ENCODE measurements around the gene TMEM139.
A peak's percentile ranks its signal among the peaks of the same experiment; 100 is the strongest.
"Not testable (repeated sequence)": the region's sequence is repeated elsewhere in the genome, so short reads cannot be mapped to it uniquely, and the experiment has no call there.

The TMEM139 gene

DNA sequence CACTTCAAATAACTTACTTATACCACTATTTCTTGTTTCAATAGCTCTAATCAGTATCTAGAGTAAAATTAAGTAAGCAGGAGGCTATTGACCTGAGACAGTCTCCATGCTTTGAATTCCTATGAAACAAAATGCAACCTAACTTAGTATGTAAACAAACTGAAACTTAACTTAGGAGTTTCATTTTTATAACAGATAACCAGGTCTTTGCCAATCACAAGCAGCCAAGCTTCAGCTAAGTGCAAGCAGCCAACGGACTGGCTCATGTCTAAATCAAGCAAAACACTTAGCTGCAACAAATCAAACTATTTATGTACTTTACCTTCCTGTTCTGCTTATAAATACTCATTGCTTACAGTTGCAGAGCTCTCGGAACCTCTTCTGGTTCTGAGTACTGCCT, 25.9 kb upstream of the TMEM139 start:
- DNase-seq (ENCODE audit: low read depth) = no peak

DNA sequence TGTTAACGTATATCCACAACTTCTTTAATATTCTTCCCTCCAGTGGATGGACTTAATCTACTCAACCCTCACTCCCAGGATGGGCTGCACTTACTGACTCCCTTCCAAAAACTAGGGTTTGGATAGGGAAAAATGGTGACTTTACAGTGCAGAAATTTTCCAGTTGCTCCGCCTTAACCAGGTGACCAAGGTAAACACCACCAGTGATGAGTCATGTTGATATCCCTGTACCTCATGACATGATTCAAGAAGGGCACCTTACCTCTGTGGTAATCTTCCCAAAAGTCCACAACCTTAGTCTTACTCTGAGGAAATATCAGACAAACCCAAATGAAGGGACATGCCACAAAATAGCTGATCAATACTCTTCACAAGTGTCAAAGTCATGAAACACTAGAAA, 25.0 kb upstream of the TMEM139 start:
- no peak for DNase-seq (ENCODE audit: low read depth)

DNA sequence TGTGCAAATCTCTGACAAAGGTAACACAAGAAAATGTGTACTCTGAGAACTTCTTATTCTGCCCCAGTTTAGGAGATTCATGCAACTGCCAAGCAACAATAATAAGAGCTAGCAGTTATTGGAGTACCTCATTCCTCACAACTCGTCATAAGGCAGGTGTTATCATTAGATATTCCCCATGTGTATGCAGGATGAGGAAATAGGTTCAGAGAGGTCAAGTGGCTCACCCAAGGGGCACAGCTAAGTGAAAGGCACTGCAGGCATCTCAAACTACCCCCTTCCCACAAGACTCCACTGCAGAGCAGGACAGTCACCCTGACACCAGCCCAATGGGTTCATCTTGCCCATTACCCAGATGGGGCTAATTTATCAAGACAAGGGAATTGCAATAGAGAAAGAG, 22.9 kb upstream of the TMEM139 start:
- DNase-seq (ENCODE audit: low read depth) = no peak

DNA sequence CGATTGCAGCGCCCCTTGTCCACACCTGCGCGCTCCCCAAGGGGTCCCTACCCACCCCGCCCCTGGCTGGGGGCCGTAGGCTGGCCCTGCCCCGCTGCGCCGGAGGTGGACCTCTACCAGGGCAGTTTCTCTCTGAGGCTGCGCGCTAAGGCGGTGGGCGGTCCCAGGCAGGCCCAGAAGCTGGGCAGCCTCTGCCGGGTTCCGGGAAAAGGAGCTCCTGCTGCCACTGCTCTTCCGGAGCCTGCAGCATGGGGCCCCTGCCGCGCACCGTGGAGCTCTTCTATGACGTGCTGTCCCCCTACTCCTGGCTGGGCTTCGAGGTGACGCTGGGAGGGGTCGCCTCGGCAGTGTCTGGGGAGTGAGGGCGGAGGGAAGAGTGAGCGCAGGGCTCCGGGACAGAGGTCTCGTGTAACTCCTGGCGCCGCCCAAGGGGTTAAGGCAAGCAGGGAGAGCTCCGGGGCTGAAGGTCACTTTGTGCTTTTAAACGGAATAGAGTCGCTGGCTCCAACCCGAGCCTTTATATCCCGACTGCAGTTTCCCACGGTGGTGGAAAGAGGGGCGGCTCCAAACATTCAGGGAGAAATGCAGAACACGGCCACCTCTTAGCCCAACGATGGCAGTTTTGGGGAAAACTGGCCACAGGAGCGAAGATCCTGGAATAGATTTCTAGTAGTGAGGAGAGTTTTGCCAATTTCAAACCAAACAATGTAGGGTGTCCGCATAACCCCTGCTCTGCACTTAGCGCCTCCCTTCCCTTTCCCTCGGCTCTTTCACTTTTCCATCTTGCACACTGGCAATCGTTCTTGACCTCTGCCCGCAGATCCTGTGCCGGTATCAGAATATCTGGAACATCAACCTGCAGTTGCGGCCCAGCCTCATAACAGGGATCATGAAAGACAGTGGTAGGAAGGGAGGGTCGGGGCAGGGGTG, 21.2 kb upstream of the TMEM139 start, which contains the start of gene GSTK1:
TSS of gene GSTK1 (plus strand) at position 176 of the 930 bp plus-strand sequence. CDS start at position 249, 73 bp downstream.
- DNase-seq (ENCODE audit: low read depth) = no peak

DNA sequence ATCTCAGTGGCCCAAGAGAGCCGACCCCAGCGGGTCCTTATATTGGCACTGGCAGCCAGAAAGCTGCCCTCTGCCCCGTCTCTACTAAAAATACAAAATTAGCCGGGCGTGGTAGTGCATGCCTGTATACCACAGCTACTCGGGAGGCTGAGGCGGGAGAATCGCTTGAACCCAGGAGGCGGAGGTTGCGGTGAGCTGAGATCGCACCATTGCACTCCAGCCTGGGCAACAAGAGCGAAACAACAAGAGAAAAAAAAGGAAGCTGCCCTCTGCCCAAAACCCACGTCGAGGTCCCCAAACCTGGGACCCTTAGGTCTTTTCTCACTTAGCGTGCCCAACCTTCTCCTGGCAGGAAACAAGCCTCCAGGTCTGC, 20.6 kb upstream of the TMEM139 start:
- not testable (repeated sequence) for DNase-seq (ENCODE audit: low read depth)

DNA sequence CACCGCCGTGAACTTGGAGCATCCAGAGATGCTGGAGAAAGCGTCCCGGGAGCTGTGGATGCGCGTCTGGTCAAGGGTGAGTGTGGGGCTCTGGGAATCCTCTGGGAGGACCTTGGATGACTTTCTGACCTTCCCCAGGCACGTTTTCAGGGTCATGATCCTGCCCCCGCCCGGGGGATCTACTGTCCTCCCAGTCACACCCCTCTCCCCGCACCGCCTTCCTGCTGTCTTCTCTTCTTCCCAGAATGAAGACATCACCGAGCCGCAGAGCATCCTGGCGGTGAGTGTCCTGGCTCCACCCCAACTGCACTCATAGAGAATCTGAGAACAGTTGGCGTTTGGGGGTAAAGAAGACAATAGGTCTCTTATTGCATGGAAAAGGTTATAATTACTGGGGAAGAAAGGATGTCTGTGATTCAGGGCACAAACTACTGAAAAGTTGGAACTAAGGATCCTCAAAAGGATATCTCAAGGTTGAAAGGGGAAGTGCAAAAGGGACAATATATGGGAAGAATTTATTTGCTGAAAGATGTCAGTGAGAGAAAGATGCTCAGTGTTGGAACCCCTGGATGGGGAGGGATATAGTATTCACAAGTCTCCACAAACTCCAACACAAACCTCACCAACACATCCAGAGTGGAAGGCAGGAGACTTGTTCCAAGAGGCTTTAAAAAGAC, 19.6 kb upstream of the TMEM139 start:
- DNase-seq (ENCODE audit: low read depth) = no peak

DNA sequence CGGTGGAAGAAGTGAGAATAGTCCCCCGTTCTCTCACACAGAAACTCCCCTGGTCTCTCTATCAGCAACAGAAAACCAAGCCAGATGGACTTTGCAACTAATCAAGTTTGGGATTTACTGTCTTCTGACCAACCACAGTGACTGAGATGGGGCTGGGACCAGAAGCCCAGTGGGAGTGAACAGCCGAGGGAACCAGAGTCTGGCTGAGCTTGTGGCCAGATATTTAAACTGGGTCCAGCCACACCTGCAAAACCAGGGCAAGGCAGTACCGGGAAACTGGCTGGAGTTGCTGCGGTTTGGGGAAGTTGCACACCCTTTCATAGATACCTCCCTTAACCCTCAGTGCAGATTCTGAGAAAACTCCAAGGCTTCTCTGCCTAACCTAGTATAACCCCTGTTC, 15.5 kb upstream of the TMEM139 start:
- DNase-seq (ENCODE audit: low read depth) = no peak

DNA sequence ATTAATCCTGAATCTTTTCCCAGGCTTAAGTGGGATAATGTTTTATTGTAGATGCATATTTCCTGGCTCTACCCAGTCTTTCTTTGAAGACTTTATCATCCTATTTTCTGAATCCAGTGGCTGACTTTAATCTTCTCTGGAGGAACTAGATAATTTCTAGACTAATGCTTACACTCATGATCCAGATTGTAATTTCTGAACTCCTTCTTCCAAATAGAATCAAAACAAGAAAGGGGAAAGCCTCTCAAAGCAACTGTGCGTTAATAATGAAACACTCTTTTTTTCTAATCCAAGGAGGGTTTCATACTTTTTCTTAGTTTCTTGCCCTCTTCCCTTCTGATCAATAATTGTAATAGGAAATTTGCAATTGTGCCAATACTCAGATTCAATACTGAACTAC, 13.5 kb upstream of the TMEM139 start:
- DNase-seq (ENCODE audit: low read depth) = no peak

DNA sequence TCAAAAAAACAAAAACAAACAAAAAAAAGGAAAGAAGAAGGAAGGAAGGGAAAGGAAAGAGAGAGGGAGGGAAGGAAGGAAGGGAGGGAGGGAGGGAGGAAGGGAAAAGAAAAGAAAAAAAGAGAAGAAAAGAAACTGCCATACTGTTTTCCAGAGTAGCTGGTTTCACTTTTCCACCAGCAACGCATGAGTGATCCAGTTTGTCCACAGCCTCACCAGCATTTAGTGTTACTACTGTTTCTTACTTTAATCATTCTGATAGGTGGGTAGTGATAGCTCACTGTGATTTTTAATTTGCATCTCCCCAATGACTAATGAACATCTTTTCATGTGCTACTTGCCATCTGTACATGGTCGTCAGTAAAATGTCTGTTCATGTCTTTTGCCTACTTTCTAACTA, 11.9 kb upstream of the TMEM139 start:
- DNase-seq (ENCODE audit: low read depth) = no peak

DNA sequence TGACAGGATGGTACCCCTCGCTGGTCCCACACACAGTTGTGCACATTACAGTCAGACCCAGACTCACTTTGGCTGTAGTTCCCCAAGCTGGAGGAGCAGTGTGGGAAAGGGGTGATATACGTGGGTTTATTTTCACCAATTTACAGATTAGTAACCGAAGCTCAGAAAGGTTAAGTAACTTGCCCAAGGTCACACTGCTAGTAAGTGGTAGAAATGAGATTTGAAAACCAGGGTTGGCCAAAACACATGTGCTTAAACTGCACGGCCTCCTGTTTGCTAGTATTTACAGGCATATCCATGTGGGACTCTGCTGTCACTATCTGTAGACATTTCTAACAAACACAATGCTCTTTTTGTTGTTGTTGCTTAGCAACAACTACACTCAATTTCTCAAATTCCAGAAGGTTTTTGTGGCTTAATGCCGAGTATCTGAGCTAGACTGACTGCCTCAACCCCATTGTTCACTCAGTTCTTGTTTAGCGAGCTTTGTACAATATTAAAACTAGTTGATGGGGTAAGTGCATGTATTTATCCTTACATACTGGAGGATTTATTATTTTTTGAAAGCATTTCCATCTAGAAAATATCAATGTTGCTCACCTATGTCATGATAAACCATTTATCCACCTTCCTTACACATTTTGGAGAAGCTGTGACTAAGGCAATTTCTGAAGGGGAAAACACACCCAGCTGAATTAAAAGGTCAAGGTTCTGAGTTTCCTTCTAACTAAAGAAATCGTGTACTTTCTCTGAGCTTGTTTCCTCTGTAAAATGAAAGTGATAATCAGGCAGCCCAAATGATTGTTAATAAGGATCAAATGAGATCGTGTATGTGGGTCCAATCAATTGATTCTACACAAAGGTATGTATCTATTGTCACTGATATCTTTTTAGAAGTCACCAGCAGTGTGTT, 5.3 kb upstream of the TMEM139 start:
- no peak for DNase-seq (ENCODE audit: low read depth)

DNA sequence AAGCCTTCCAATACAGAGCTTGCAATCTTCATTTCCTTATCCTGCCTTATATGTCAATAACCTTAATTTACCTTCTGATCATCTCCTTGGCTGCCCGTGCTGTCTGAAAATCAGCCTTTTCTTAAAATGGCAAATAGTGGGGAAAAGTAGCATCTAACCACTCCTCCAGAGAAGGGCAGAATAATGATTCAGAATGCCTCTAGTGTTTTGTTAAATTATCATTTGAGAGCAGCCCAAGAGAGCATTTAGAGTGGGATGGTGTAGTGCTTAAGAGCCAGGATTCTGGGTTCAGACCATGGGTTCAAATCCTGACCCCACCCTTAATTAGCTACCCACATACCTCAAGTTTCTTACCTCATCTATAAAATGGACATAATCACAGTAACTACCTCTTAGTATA, 4.6 kb upstream of the TMEM139 start:
- no peak for DNase-seq (ENCODE audit: low read depth)

DNA sequence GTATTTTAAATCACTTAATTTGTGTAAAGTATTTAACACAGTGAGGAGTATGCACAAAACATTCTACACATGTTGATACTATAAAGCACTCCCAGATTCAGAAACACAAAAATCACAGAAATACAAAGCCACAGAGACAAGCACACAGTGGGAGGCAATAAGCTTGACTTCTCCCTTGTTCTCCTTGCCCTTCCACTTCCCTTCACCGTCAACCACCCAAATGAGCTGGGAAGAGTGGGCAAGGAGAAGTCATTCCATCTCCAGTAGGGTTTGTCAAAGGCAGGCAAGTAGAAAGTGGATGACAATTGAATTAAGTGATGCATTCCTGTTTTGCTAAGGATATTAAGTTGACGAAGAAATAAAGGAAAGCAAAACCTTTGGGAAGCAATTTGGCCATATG, 4.2 kb upstream of the TMEM139 start:
- no peak for DNase-seq (ENCODE audit: low read depth)

DNA sequence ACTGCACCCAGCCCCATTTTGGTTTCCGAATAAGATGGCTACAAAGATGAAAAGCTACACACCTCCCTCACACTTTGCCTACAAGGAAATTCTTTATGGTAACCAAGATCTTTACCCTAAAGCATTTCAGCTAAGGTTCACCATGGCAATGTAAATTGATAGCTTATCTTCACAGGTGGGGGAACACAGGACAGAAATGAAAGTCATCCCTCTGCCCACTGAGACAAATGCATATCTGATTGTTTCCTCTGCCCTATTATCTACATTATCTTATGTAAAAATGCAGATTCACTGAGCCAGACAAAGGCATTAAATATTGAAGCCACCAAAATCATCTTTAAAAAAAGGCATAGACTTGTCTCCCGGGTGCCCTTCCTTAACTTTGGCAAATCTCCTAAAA, 3.2 kb upstream of the TMEM139 start:
- DNase-seq (ENCODE audit: low read depth) = no peak

DNA sequence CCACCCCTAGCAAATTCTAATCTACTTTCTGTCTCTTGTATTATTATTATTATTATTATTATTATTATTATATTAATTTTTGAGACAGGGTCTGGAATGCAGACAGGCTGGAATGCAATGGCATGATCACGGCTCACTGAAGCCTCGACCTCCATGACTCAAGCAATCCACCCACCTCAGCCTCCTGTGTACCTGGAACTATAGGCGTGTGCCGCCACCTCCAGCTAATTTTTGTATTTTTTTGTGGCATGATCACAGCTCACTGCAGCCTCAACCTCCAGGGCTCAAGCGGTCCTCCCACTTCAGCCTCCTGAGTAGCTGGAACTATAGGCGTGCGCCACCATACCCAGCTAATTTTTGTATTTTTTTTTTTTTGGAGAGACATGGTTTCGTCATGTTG, 2.6 kb upstream of the TMEM139 start:
- no peak for DNase-seq (ENCODE audit: low read depth)

DNA sequence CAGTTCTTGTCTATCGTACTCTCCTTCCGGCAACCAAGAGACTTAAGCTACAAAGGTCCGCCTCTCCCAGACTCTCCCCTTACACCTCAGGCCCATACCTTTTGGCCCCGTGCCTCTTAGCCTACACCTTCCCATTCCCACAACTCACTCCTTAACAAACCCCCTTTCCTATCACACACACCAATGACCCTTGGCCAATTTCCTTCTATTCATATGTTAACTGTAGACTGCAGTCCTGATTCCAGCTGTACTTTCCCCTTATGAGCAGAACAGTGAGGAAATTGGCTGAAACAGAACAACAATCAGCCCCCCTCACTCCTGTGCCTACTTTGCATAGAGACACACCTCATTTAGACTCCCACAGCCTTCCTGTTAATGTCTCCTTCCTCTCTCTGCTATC, 1.4 kb upstream of the TMEM139 start:
- DNase-seq (ENCODE audit: low read depth) = no peak

DNA sequence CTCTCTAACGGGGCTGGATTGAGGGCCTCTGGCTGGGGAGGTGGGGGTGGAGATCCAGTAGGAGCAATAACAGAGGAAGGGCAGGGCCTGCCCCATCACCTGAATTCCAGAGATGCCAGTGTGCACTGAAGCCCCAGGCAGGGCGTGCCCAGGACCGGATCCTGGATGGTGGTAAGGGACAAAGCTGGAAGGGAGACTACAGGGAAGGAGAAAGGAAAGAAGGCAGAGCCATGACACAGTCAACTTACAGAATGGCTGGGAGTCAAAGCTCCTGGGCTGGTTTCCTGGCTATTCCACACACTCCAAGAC, 666 bp downstream of the TMEM139 start:
- no peak for DNase-seq (ENCODE audit: low read depth)

DNA sequence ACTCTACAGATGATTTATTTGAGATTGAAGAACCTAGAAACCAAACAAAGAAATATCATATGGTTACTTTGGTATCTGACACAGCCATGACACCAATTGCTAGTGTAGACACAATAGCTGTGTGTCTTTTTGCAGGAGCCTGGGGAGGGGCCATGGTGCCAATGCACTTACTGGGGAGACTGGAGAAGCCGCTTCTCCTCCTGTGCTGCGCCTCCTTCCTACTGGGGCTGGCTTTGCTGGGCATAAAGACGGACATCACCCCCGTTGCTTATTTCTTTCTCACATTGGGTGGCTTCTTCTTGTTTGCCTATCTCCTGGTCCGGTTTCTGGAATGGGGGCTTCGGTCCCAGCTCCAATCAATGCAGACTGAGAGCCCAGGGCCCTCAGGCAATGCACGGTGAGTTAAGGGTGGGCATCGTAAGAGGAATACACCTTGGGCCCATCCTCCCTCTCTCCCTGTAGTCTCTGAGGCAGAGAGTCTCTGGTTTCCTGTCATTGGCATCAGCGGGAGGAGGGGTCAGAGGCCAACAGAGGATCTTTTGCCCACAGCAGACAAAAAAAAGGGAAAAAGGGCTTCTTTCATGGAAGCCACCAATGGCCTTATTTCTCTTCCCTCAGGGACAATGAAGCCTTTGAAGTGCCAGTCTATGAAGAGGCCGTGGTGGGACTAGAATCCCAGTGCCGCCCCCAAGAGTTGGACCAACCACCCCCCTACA, 1.2 kb downstream of the TMEM139 start:
- DNase-seq (ENCODE audit: low read depth) = no peak

DNA sequence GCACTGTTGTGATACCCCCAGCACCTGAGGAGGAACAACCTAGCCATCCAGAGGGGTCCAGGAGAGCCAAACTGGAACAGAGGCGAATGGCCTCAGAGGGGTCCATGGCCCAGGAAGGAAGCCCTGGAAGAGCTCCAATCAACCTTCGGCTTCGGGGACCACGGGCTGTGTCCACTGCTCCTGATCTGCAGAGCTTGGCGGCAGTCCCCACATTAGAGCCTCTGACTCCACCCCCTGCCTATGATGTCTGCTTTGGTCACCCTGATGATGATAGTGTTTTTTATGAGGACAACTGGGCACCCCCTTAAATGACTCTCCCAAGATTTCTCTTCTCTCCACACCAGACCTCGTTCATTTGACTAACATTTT, 1.7 kb downstream of the TMEM139 start:
- DNase-seq (ENCODE audit: low read depth) = no peak

DNA sequence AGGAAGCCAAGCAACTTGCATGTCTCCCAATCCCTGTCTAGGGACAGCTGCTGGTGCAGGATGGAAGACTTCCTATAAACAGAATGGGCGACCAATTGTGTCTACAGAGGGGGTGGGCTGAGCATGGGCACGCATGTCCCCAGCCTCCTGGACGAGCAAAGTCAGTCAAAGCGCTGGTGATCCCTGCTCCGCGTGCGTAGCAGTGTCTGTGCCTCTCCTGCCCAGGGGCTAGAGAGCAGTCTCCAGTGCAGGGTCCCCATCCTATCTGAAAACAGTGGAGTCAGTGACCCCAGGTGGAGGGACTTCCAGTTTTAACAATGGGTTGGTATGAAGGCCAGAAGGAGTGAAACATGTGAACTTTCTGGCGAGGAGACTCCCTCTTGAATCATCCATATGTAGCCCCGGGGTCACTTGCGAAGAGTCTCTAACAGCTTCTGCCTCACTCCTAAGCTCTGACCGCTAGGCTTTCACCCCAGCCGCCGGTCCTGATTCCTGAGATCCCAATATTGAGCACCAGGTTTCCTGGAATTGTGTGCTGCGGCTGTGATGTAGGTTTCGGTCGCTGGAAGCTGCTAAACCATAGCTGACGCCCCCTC, 2.7 kb downstream of the TMEM139 start:
- DNase-seq (ENCODE audit: low read depth) = no peak

DNA sequence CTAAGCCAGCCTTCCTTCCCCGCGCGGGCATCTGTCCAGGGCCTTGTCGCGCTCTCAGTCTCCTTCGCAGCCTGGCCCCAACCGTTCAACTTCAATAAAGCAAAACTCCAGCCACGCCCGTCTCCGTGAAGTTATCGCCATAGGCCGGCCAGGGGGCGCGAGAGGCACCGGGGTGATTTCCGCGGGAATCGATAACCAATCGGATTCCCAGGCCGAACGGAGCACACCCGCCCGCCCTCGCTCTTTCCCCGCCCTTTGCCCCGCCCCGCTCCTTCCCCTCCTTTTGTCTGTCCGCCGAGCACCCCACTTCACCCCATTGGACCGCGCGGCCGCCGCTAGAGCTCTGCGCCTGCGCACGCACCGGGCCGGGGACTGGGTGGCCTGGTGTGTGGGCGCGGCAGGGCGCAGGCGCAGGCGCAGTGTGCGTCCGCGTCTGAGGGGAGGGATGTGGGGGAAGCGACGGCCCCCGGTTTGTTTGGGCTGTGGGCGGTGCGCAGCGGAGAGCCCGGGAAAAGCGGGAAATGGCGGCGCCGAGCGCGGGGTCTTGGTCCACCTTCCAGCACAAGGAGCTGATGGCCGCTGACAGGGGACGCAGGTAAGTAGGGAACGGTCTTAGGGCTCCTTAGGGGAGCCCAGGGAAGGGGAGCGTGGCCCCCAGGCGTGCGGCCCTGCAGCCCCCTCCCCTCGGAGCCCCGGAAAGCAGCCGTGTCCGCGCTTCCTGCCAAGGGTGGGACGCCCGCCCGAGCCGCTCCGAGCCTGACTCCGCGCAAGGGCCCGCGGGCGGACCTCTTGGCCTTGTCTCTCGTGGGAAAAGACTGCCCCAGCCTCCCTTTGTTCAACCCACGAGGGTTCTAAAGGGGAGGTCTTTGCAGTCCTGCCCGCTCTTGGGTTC, 3.4 kb downstream of the TMEM139 start, which contains the start of gene CASP2:
TSS of gene CASP2 (plus strand) at position 417 of the 892 bp plus-strand sequence. CDS start at position 522, 105 bp downstream.
- peak; percentile 45 for DNase-seq (ENCODE audit: low read depth)
